Suprapubic skin (tissue), 3 donors: ENCODE results near the gene MOB3B.

Source experiments
- EP300 ChIP-seq: sonication (generic); formaldehyde crosslinking; IDR thresholded peaks from one replicate; pipeline ENCODE4 v1.6.1; 2017; ENCODE audit warnings: antibody characterized with exemption
- POLR2A ChIP-seq, 2 donors: fragments of 450-650 bp; IDR thresholded peaks; one replicate each; pipeline ENCODE4 v1.6.1; 2017; ENCODE audit warnings: antibody characterized with exemption in 2 of 2, mild to moderate bottlenecking in 2 of 2, moderate library complexity in 2 of 2
- TF ChIP-seq, protein P1 (sequence below), 2 donors: fragments of 200-600 bp in 1 of 2; fragments of 450-650 bp in 1 of 2; sonication (generic) in 1 of 2; IDR thresholded peaks; one replicate each; pipeline ENCODE4 v1.5.1; 2016 to 2019; ENCODE audit warnings: antibody characterized with exemption in 2 of 2, mild to moderate bottlenecking in 1 of 2, moderate library complexity in 1 of 2

DNA sequence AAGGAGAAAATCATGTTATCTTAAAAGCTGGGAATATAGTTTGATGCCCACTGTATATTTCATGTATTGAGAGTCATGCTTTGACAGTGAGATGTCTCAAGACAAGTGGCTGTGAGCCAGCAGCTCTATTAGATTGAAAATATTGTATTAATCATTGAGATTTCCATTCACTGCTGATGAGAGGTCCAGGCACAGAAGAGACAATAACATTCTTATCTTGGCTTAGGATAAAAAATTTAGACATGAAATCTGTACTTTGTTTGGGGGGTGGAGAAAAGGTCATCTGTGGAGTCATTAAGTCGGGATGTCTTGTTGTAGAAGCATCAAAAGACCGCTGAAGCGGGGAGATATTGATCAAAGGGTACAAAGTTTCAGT is 134.8 kb downstream of the MOB3B start:
- TF ChIP-seq, protein P1, sequence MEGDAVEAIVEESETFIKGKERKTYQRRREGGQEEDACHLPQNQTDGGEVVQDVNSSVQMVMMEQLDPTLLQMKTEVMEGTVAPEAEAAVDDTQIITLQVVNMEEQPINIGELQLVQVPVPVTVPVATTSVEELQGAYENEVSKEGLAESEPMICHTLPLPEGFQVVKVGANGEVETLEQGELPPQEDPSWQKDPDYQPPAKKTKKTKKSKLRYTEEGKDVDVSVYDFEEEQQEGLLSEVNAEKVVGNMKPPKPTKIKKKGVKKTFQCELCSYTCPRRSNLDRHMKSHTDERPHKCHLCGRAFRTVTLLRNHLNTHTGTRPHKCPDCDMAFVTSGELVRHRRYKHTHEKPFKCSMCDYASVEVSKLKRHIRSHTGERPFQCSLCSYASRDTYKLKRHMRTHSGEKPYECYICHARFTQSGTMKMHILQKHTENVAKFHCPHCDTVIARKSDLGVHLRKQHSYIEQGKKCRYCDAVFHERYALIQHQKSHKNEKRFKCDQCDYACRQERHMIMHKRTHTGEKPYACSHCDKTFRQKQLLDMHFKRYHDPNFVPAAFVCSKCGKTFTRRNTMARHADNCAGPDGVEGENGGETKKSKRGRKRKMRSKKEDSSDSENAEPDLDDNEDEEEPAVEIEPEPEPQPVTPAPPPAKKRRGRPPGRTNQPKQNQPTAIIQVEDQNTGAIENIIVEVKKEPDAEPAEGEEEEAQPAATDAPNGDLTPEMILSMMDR (IDR thresholded peaks at IDR 0.05) = no peak
- TF ChIP-seq EP300 (no peak), POLR2A (IDR thresholded peaks at IDR 0.05) (no peak)
